ENCODE data around the gene STK31.
"Not testable (repeated sequence)": the region's sequence is repeated elsewhere in the genome, so short reads cannot be mapped to it uniquely, and the experiment has no call there.

Gene STK31

DNA sequence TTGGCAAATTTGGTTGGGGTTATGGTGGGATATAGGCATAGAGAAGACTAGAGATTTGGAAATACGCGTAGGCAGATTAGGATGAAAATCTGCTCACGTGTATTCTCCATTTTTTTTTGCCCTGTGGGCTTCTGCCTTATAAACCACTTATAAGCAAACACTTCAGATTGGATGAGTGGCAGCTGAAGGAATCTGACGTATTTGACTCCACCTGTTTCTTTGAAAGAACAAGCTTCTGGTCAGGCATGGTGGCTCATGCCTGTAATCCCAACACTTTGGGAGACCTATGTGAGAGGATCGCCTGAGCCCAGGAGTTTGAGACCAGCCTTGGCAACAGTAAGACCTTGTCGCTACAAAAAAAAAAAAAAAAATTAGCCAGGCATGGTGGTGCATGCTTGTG lies 5.1 kb downstream of the STK31 start:
- no peak for FAIRE-seq
- DNase-seq (ENCODE audit: insufficient read length), result no peak
- TF ChIP-seq TAF1 (IDR thresholded peaks at IDR 0.05; ENCODE audit: borderline replicate concordance, low read depth, low read length) (no peak), POLR2A (IDR thresholded peaks at IDR 0.05; ENCODE audit: low read depth, low read length) (no peak), POLR2AphosphoS5 (IDR thresholded peaks at IDR 0.05; ENCODE audit: low read depth, low read length) (no peak)

DNA sequence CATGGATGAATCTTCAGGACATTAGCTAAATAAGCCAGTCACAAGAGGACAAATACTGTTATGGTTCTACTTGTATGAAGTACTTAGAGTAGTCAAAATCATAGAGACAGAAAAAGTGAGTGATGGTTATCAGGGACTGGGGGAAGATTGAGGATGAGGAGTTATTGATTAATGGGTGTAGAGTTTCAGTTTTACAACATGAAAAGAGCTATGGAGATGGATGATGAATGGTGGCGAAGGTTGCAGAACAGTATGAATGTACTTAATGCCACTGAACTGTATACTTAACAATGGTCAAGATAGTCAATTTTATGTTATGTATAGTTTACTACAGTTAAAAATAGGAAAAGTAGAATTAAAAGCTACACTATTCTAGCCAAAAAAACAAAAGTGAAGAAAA lies 7.8 kb downstream of the STK31 start:
- FAIRE-seq, result no peak
- TF ChIP-seq POLR2AphosphoS5 (IDR thresholded peaks at IDR 0.05; ENCODE audit: low read depth, low read length) (no peak), TAF1 (IDR thresholded peaks at IDR 0.05; ENCODE audit: borderline replicate concordance, low read depth, low read length) (no peak), POLR2A (IDR thresholded peaks at IDR 0.05; ENCODE audit: low read depth, low read length) (no peak)
- no peak for DNase-seq (ENCODE audit: insufficient read length)

DNA sequence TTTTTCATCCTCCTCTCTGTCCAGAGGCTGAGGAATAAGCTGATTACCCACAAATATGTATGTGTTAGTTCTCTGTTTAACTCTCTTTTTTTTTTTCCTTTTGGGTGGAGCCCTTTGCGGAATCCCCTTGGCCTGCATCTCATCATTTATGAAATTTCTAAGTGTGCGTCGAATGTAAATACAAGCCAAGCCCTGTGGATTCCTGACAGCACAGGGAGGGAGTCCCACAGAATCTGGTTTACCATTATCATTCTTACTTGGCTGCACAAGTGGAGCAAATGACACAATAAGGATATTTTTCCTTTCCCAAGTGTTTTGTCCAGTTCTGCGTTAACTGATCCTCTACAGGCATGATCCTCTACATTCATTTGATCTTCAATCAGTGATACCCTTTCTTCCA lies 11.4 kb downstream of the STK31 start:
- TF ChIP-seq POLR2AphosphoS5 (IDR thresholded peaks at IDR 0.05; ENCODE audit: low read depth, low read length) (no peak), POLR2A (IDR thresholded peaks at IDR 0.05; ENCODE audit: low read depth, low read length) (no peak), TAF1 (IDR thresholded peaks at IDR 0.05; ENCODE audit: borderline replicate concordance, low read depth, low read length) (no peak)
- FAIRE-seq (no peak), DNase-seq (ENCODE audit: insufficient read length) (no peak)

DNA sequence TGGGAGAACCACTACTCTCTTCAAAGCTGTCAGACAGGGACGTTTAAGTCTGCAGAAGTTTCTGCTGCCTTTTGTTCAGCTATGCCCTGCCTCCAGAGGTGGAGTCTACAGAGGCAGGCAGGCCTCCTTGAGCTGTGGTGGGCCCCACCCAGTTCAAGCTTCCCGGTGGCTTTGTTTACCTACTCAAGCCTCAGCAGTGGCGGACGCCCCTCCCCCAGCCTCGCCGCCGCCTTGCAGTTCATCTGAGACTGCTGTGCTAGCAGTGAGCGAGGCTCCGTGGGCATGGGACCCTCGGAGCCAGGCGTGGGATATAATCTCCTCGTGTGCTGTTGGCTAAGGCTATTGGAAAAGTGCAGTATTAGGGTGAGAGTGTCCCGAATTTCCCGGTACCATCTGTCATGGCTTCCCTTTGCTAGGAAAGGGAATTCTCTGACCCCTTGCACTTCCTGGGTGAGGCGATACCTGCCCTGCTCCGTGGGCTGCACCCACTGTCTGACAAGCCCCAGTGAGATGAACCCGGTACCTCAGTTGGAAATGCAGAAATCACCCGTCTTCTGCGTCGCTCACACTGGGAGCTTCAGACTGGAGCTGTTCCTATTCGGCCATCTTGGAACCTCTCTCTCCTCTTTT lies 12.7 kb downstream of the STK31 start:
- not testable (repeated sequence) for FAIRE-seq; DNase-seq (ENCODE audit: insufficient read length)

DNA sequence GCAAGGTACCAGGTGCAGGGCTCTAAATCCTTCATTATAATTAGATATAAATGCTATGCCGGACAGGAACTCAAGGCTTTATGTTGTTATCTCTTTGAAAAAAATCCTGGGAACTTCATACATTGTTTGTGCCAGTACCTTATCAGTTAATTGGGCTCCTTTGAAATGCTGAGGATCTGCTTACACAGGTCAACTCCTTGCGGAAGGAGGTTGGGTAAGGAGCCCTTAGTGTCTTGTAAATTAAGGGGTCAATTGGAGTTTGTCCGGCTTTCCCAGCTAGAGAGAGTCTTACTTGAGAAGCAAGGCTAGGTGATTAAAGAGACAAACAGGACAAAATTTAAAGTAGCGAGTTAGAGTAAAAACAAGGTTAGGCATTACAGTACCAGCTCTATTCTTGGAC lies 14.1 kb downstream of the STK31 start:
- DNase-seq (ENCODE audit: insufficient read length), result not testable (repeated sequence)

DNA sequence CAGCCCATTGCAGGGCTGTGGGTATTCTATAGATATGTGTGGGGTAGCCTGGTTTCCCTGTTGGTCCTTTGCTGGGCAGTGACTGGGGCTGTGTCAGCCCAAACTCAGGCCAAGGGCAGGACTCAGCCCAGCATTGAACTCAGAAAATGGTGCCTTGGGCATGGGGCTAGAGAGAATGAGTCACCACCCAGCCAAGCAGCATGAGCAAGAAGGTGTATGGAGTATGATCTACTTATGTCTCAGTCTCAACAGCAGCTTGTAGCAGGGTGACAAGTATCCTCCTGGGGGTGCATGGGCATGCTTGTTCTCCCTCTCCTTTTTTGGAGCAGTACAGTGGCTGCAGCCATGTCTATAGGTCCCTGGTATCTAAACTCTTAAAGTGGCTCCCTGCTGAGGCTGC lies 32.0 kb downstream of the STK31 start:
- no peak for DNase-seq (ENCODE audit: insufficient read length)
- no peak for FAIRE-seq
- TF ChIP-seq POLR2AphosphoS5 (IDR thresholded peaks at IDR 0.05; ENCODE audit: low read depth, low read length) (no peak), TAF1 (IDR thresholded peaks at IDR 0.05; ENCODE audit: borderline replicate concordance, low read depth, low read length) (no peak), POLR2A (IDR thresholded peaks at IDR 0.05; ENCODE audit: low read depth, low read length) (no peak)

More for the DNA sequence above, 14.1 kb downstream of the STK31 start:
- not testable (repeated sequence) for FAIRE-seq

DNA sequence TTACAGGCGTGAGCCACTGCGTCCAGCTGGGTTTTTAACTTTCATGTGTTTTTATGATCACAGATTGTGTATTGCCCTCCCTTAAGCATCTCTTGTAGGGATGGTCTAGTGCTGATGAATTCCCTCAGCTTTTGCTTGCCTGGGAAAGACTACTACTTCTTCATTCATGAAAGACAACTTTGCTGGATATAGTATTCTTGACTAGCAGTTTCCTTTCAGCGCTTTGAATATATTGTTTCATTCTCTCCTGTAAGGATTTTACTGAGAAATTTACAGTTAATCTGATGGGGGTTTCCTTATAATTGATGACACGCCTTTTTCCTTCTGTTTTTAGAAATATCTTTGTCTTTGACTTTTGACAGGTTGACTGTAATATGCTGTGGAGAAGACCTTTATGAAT lies 33.2 kb downstream of the STK31 start:
- TF ChIP-seq TAF1 (IDR thresholded peaks at IDR 0.05; ENCODE audit: borderline replicate concordance, low read depth, low read length) (no peak), POLR2AphosphoS5 (IDR thresholded peaks at IDR 0.05; ENCODE audit: low read depth, low read length) (no peak), POLR2A (IDR thresholded peaks at IDR 0.05; ENCODE audit: low read depth, low read length) (no peak)
- no peak for FAIRE-seq
- no peak for DNase-seq (ENCODE audit: insufficient read length)

DNA sequence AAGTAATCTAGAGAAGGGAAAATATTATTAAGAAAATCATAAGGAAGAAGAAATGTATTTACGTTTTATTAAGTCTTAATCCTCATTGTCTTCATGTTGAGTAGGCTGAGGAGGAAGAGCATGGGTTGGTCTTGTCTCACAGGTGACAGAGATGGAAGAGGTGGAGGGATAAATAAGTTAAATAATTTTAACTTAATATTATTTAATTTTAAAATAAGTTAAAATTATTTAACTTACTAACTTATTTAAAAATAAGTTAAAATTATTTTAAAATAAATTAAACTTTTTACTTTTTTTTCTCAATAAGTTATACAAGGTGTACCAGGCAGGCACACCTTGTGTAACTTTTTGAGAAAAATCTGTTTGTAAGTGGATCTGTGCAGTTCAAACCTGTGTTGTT lies 36.6 kb downstream of the STK31 start:
- DNase-seq (ENCODE audit: insufficient read length) (no peak), FAIRE-seq (no peak)
- TF ChIP-seq TAF1 (IDR thresholded peaks at IDR 0.05; ENCODE audit: borderline replicate concordance, low read depth, low read length), result no peak
- TF ChIP-seq POLR2AphosphoS5 (IDR thresholded peaks at IDR 0.05; ENCODE audit: low read depth, low read length), result no peak
- no peak for TF ChIP-seq POLR2A (IDR thresholded peaks at IDR 0.05; ENCODE audit: low read depth, low read length)

DNA sequence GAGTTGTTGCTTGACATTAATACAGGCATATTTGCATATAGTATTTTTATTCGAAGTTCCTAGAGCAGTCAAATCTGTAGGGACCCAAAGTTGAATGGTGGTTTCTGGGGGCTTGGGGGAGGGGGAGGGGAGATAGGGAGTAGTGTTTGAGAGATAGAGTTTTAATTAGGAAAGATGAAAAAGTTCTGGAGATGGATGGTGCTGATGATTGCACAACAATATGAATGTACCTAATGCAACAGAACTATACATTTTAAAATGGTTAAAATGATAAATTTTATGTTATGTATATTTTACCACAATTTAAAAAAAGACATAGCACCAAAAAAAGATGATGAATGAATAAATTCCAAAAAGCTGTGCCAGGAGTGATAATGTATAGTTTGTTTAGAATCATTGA lies 41.8 kb downstream of the STK31 start:
- DNase-seq (ENCODE audit: insufficient read length), result no peak
- no peak for FAIRE-seq
- TF ChIP-seq POLR2AphosphoS5 (IDR thresholded peaks at IDR 0.05; ENCODE audit: low read depth, low read length) (no peak), POLR2A (IDR thresholded peaks at IDR 0.05; ENCODE audit: low read depth, low read length) (no peak), TAF1 (IDR thresholded peaks at IDR 0.05; ENCODE audit: borderline replicate concordance, low read depth, low read length) (no peak)

DNA sequence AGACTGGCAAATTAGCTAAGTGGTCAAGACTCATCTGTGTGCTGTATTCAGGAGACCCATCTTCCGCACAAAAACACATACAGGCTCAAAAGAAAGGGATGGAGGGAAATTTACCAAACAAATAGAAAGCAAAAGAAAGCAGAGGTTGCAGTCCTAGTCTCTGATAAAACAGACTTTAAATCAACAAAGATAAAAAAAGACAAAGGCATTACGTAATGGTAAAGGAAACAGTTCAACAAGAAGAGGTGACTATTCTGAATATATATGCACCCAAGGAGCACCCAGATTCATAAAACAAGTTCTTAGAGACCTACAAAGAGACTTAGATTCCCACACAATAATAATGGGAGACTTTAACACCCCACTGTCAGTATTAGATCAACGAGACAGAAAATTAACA lies 48.8 kb downstream of the STK31 start:
- DNase-seq (ENCODE audit: insufficient read length); FAIRE-seq: not testable (repeated sequence)

DNA sequence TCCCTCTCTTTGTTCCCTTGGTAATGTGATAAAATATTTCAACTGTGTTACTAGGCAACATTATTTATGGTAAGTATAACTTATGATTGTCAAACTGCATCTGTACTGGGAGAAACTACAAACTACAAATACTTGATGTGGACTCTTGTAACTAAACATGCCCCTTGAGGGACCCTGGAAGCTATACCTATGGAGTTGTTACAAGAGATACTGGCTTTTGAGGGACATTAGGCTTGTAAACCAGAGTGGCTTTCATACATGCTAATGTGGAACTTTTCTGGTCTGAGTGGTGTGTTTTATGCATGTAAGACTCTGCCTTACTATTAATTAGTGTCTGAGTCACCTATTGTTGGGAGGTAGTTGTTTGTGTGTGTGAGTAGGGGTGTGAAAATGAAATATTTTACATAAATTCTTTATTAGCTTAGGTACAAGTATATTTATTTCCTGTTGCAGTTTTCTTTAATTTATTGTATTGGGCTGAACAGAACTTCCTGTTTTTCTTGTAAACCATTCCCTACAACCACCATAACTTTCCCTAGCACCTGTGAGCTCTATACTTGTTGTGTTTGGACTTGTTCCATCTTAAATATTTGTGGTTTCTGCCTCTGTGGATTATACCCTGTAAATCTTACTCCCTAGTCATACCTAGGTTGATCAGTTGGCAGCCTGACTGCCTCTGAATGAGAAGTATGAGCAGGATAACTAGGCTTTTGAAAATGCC lies 49.8 kb downstream of the STK31 start:
- DNase-seq (ENCODE audit: insufficient read length), result no peak
- FAIRE-seq, result no peak
- TF ChIP-seq POLR2AphosphoS5 (IDR thresholded peaks at IDR 0.05; ENCODE audit: low read depth, low read length), result no peak
- no peak for TF ChIP-seq POLR2A (IDR thresholded peaks at IDR 0.05; ENCODE audit: low read depth, low read length)
- no peak for TF ChIP-seq TAF1 (IDR thresholded peaks at IDR 0.05; ENCODE audit: borderline replicate concordance, low read depth, low read length)

DNA sequence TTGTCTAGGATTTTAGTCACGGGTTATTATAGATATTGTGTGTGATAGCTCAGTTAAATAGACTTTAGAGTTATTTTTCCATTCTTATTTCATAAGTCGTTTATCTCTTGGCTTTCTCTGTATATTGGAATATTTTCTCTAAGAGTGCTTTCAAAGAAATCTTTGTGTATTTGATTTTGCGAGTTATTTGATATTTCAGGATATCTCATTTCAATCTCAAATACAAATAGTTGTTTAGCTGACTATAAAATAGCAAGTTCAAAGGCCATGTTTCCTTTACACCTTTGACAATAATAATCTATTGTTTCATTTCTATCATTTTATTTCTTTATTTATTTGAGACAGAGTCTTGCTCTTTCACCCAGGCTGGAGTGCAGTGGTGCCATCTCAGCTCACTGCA lies 55.9 kb downstream of the STK31 start:
- no peak for FAIRE-seq
- TF ChIP-seq POLR2A (IDR thresholded peaks at IDR 0.05; ENCODE audit: low read depth, low read length) (no peak), TAF1 (IDR thresholded peaks at IDR 0.05; ENCODE audit: borderline replicate concordance, low read depth, low read length) (no peak), POLR2AphosphoS5 (IDR thresholded peaks at IDR 0.05; ENCODE audit: low read depth, low read length) (no peak)
- no peak for DNase-seq (ENCODE audit: insufficient read length)

DNA sequence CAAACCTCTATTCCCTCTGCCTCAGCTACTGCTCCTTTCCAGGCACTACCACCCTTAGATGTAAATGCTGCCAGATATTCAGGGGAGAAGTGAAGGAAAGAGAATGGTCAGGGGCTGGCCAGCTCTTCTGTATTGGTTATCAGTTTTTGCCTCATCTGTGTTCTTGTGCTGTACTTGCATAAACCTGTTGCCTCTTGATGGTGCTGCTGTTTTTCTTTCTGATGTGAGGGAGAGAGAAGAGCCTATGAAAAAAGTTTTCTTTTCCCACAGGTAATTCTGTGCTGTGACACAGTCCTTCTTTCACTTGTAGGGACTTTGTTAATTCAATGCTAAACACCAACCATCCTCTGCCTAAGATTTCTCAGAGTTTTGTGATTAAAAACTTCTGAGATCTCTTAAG lies 57.5 kb downstream of the STK31 start:
- DNase-seq (ENCODE audit: insufficient read length) (no peak), FAIRE-seq (no peak)
- no peak for TF ChIP-seq POLR2AphosphoS5 (IDR thresholded peaks at IDR 0.05; ENCODE audit: low read depth, low read length)
- no peak for TF ChIP-seq POLR2A (IDR thresholded peaks at IDR 0.05; ENCODE audit: low read depth, low read length)
- TF ChIP-seq TAF1 (IDR thresholded peaks at IDR 0.05; ENCODE audit: borderline replicate concordance, low read depth, low read length), result no peak
